ENCODE data around the gene KIF5C. TPM values are rescaled to one million over a fixed set of nuclear protein-coding genes. Genes with fewer than 3 reads are reported as not detected.

Gene KIF5C
- total and polyA plus RNA-seq, 2 experiments from 2014 or later, result 45.0 to 49.1 TPM

- ATAC-seq (no peak), DNase-seq (ENCODE audit: low spot score) (no peak)
- H3K4me2 ChIP-seq, result no peak overlapping the region
- H3K9me2 ChIP-seq (ENCODE audit: insufficient read depth), result no peaks in the 10 kb centered on the region
- no peaks in the 10 kb centered on the region for H3K9me3 Mint-ChIP-seq
- no peak overlapping the region for H3K27ac ChIP-seq (ENCODE audit: low read depth)
- no peak overlapping the region for H3K4me3 ChIP-seq
- peaks cover 7% of the 10 kb centered on the region for H3K36me3 ChIP-seq (ENCODE audit: insufficient read depth)
- no peaks in the 10 kb centered on the region for H3K4me1 ChIP-seq (ENCODE audit: insufficient read depth)
- no peaks in the 10 kb centered on the region for H3K27me3 ChIP-seq (ENCODE audit: insufficient read depth)
- H4K20me1 ChIP-seq (replicated peaks; ENCODE audit: insufficient read depth), result no peaks in the 10 kb centered on the region
- H3K36me3 Mint-ChIP-seq (ENCODE audit: low read depth), result peaks cover 48% of the 10 kb centered on the region
- no peaks in the 10 kb centered on the region for H3K4me1 Mint-ChIP-seq
- H3K27me3 Mint-ChIP-seq (ENCODE audit: insufficient read depth, low read depth, poor library complexity), result no peaks in the 10 kb centered on the region
- TF ChIP-seq, protein P1, sequence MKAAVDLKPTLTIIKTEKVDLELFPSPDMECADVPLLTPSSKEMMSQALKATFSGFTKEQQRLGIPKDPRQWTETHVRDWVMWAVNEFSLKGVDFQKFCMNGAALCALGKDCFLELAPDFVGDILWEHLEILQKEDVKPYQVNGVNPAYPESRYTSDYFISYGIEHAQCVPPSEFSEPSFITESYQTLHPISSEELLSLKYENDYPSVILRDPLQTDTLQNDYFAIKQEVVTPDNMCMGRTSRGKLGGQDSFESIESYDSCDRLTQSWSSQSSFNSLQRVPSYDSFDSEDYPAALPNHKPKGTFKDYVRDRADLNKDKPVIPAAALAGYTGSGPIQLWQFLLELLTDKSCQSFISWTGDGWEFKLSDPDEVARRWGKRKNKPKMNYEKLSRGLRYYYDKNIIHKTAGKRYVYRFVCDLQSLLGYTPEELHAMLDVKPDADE (IDR thresholded peaks at IDR 0.05), result no peak
- TF ChIP-seq ZNF114 (CRISPR knock-in tag; IDR thresholded peaks at IDR 0.05) (no peak), STAT1 (IDR thresholded peaks at IDR 0.05; ENCODE audit: unreplicated experiment) (no peak), EZH2phosphoT487 (IDR thresholded peaks at IDR 0.05; ENCODE audit: unreplicated experiment) (no peak), EZH2 (IDR thresholded peaks at IDR 0.05; ENCODE audit: low read depth, unreplicated experiment) (no peak), ZNF331 (CRISPR knock-in tag; IDR thresholded peaks at IDR 0.05; ENCODE audit: low read depth) (no peak), CREB1 (CRISPR knock-in tag; IDR thresholded peaks at IDR 0.05; ENCODE audit: low read depth) (no peak), POLR2AphosphoS5 (IDR thresholded peaks at IDR 0.05; ENCODE audit: low read depth) (no peak), JUNB (IDR thresholded peaks at IDR 0.05; ENCODE audit: unreplicated experiment) (no peak), NANOG (IDR thresholded peaks at IDR 0.05; ENCODE audit: borderline replicate concordance) (no peak)
- TF ChIP-seq, protein P2, sequence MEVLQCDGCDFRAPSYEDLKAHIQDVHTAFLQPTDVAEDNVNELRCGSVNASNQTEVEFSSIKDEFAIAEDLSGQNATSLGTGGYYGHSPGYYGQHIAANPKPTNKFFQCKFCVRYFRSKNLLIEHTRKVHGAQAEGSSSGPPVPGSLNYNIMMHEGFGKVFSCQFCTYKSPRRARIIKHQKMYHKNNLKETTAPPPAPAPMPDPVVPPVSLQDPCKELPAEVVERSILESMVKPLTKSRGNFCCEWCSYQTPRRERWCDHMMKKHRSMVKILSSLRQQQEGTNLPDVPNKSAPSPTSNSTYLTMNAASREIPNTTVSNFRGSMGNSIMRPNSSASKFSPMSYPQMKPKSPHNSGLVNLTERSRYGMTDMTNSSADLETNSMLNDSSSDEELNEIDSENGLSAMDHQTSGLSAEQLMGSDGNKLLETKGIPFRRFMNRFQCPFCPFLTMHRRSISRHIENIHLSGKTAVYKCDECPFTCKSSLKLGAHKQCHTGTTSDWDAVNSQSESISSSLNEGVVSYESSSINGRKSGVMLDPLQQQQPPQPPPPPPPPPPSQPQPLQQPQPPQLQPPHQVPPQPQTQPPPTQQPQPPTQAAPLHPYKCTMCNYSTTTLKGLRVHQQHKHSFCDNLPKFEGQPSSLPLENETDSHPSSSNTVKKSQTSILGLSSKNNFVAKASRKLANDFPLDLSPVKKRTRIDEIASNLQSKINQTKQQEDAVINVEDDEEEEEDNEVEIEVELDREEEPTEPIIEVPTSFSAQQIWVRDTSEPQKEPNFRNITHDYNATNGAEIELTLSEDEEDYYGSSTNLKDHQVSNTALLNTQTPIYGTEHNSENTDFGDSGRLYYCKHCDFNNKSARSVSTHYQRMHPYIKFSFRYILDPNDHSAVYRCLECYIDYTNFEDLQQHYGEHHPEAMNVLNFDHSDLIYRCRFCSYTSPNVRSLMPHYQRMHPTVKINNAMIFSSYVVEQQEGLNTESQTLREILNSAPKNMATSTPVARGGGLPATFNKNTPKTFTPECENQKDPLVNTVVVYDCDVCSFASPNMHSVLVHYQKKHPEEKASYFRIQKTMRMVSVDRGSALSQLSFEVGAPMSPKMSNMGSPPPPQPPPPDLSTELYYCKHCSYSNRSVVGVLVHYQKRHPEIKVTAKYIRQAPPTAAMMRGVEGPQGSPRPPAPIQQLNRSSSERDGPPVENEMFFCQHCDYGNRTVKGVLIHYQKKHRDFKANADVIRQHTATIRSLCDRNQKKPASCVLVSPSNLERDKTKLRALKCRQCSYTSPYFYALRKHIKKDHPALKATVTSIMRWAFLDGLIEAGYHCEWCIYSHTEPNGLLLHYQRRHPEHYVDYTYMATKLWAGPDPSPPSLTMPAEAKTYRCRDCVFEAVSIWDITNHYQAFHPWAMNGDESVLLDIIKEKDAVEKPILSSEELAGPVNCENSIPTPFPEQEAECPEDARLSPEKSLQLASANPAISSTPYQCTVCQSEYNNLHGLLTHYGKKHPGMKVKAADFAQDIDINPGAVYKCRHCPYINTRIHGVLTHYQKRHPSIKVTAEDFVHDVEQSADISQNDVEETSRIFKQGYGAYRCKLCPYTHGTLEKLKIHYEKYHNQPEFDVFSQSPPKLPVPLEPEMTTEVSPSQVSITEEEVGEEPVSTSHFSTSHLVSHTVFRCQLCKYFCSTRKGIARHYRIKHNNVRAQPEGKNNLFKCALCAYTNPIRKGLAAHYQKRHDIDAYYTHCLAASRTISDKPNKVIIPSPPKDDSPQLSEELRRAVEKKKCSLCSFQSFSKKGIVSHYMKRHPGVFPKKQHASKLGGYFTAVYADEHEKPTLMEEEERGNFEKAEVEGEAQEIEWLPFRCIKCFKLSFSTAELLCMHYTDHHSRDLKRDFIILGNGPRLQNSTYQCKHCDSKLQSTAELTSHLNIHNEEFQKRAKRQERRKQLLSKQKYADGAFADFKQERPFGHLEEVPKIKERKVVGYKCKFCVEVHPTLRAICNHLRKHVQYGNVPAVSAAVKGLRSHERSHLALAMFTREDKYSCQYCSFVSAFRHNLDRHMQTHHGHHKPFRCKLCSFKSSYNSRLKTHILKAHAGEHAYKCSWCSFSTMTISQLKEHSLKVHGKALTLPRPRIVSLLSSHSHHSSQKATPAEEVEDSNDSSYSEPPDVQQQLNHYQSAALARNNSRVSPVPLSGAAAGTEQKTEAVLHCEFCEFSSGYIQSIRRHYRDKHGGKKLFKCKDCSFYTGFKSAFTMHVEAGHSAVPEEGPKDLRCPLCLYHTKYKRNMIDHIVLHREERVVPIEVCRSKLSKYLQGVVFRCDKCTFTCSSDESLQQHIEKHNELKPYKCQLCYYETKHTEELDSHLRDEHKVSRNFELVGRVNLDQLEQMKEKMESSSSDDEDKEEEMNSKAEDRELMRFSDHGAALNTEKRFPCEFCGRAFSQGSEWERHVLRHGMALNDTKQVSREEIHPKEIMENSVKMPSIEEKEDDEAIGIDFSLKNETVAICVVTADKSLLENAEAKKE (CRISPR knock-in tag; IDR thresholded peaks at IDR 0.05), result no peak
- TF ChIP-seq, protein P3, sequence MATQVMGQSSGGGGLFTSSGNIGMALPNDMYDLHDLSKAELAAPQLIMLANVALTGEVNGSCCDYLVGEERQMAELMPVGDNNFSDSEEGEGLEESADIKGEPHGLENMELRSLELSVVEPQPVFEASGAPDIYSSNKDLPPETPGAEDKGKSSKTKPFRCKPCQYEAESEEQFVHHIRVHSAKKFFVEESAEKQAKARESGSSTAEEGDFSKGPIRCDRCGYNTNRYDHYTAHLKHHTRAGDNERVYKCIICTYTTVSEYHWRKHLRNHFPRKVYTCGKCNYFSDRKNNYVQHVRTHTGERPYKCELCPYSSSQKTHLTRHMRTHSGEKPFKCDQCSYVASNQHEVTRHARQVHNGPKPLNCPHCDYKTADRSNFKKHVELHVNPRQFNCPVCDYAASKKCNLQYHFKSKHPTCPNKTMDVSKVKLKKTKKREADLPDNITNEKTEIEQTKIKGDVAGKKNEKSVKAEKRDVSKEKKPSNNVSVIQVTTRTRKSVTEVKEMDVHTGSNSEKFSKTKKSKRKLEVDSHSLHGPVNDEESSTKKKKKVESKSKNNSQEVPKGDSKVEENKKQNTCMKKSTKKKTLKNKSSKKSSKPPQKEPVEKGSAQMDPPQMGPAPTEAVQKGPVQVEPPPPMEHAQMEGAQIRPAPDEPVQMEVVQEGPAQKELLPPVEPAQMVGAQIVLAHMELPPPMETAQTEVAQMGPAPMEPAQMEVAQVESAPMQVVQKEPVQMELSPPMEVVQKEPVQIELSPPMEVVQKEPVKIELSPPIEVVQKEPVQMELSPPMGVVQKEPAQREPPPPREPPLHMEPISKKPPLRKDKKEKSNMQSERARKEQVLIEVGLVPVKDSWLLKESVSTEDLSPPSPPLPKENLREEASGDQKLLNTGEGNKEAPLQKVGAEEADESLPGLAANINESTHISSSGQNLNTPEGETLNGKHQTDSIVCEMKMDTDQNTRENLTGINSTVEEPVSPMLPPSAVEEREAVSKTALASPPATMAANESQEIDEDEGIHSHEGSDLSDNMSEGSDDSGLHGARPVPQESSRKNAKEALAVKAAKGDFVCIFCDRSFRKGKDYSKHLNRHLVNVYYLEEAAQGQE (IDR thresholded peaks at IDR 0.05; ENCODE audit: unreplicated experiment), result no peak
- TF ChIP-seq, protein P4, sequence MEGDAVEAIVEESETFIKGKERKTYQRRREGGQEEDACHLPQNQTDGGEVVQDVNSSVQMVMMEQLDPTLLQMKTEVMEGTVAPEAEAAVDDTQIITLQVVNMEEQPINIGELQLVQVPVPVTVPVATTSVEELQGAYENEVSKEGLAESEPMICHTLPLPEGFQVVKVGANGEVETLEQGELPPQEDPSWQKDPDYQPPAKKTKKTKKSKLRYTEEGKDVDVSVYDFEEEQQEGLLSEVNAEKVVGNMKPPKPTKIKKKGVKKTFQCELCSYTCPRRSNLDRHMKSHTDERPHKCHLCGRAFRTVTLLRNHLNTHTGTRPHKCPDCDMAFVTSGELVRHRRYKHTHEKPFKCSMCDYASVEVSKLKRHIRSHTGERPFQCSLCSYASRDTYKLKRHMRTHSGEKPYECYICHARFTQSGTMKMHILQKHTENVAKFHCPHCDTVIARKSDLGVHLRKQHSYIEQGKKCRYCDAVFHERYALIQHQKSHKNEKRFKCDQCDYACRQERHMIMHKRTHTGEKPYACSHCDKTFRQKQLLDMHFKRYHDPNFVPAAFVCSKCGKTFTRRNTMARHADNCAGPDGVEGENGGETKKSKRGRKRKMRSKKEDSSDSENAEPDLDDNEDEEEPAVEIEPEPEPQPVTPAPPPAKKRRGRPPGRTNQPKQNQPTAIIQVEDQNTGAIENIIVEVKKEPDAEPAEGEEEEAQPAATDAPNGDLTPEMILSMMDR (conservative IDR thresholded peaks at IDR 0.05; ENCODE audit: low read depth in 2 of 2), result no peak
- H3K27ac Mint-ChIP-seq, result no peak overlapping the region
- H3F3A ChIP-seq (replicated peaks; ENCODE audit: low read depth), result no peaks in the 10 kb centered on the region
- H3K79me2 ChIP-seq (replicated peaks; ENCODE audit: insufficient read depth), result no peaks in the 10 kb centered on the region
- H2AFZ ChIP-seq, result no peak overlapping the region
- H3K4me3 Mint-ChIP-seq, result no peak overlapping the region
These were observed 74.3 kb downstream of the KIF5C start for GRCh38 chr2:148949348-148949747.

All from GM23338 (cell line).